Liver (tissue), 9 donors: Measurements from ENCODE around the gene UBXN11. TPM values are rescaled to one million over a fixed set of nuclear protein-coding genes. Genes with fewer than 3 reads are reported as not detected.

Experiments used
- DNase-seq: peaks from one replicate; pipeline ENCODE4 v3.0.0-alpha.2; 2017; ENCODE audit warnings: low spot score
- H3K27ac ChIP-seq, 2 donors: one replicate each; pipeline ENCODE4 v1.7.0; 2013; ENCODE audit warnings: inconsistent platforms in 2 of 2, low read length in 2 of 2, control low read depth in 1 of 2, low read depth in 1 of 2, mild to moderate bottlenecking in 1 of 2
- H3K27me3 ChIP-seq, 4 donors: one replicate each; pipeline versions ENCODE4 v1.6.1 to v1.7.0; 2013; ENCODE audit warnings: low read length in 3 of 4, inconsistent platforms in 1 of 4, mild to moderate bottlenecking in 1 of 4, moderate library complexity in 1 of 4; ENCODE audit not compliant: control insufficient read depth in 4 of 4, insufficient read depth in 4 of 4
- H3K36me3 ChIP-seq, 4 donors: one replicate each; pipeline versions ENCODE4 v1.6.1 to v1.7.0; 2013; ENCODE audit warnings: low read length in 3 of 4, mild to moderate bottlenecking in 3 of 4, low read depth in 1 of 4, moderate library complexity in 1 of 4; ENCODE audit not compliant: control insufficient read depth in 4 of 4, insufficient read depth in 3 of 4
- H3K4me1 ChIP-seq, 4 donors: one replicate each; pipeline versions ENCODE4 v1.6.1 to v1.7.0; 2013; ENCODE audit warnings: low read length in 3 of 4, mild to moderate bottlenecking in 3 of 4, moderate library complexity in 1 of 4; ENCODE audit not compliant: control insufficient read depth in 4 of 4, insufficient read depth in 4 of 4
- H3K4me3 ChIP-seq, 3 donors: one replicate each; pipeline versions ENCODE4 v1.6.1 to v1.7.0; 2013; ENCODE audit warnings: low read length in 3 of 3, control low read depth in 1 of 3, low read depth in 1 of 3, mild to moderate bottlenecking in 1 of 3
- H3K9ac ChIP-seq, 2 donors: one replicate each; pipeline ENCODE4 v1.7.0; 2013; ENCODE audit warnings: low read length in 2 of 2, mild to moderate bottlenecking in 2 of 2, moderate library complexity in 2 of 2, control low read depth in 1 of 2, low read depth in 1 of 2
- H3K9me3 ChIP-seq, 4 donors: one replicate each; pipeline versions ENCODE4 v1.6.1 to v1.7.0; 2013; ENCODE audit warnings: low read length in 3 of 4; ENCODE audit not compliant: control insufficient read depth in 4 of 4
- ATF3 ChIP-seq: IDR thresholded peaks from 2 replicates; pipeline ENCODE4 v1.6.1; 2016; ENCODE audit warnings: antibody characterized with exemption
- CTCF ChIP-seq: fragments of 150-350 bp; IDR thresholded peaks from 2 replicates; pipeline ENCODE4 v1.5.1; 2017; ENCODE audit warnings: improper control_type of control experiment, low read depth, low read length; ENCODE audit not compliant: missing input control
- EGR1 ChIP-seq, 2 donors: IDR thresholded peaks; 2 replicates each; pipeline ENCODE4 v1.6.1; 2016 to 2018; ENCODE audit warnings: antibody characterized with exemption in 2 of 2, low read depth in 2 of 2
- FOXA1 ChIP-seq: IDR thresholded peaks from 2 replicates; pipeline ENCODE4 v1.6.1; 2016; ENCODE audit warnings: antibody characterized with exemption
- FOXA2 ChIP-seq: IDR thresholded peaks from 2 replicates; pipeline ENCODE4 v1.6.1; 2016; ENCODE audit warnings: antibody characterized with exemption
- GABPA ChIP-seq, 2 donors: IDR thresholded peaks in 1 of 2; conservative IDR thresholded peaks in 1 of 2; 2 replicates each; pipeline ENCODE4 v1.6.1; 2016; ENCODE audit warnings: antibody characterized with exemption in 2 of 2, mild to moderate bottlenecking in 1 of 2, moderate library complexity in 1 of 2
- HNF4A ChIP-seq, 2 donors: conservative IDR thresholded peaks; 2 replicates each; pipeline ENCODE4 v1.6.1; 2016; ENCODE audit warnings: antibody characterized with exemption in 2 of 2, mild to moderate bottlenecking in 2 of 2
- HNF4G ChIP-seq: IDR thresholded peaks from 2 replicates; pipeline ENCODE4 v1.6.1; 2016; ENCODE audit warnings: antibody characterized with exemption
- JUND ChIP-seq, 2 donors: IDR thresholded peaks; 2 replicates each; pipeline ENCODE4 v1.6.1; 2016; ENCODE audit warnings: antibody characterized with exemption in 2 of 2
- MAX ChIP-seq: IDR thresholded peaks from 2 replicates; pipeline ENCODE4 v1.6.1; 2016; ENCODE audit warnings: antibody characterized with exemption
- NR2F2 ChIP-seq: IDR thresholded peaks from 2 replicates; pipeline ENCODE4 v1.6.1; 2016; ENCODE audit warnings: antibody characterized with exemption
- RAD21 ChIP-seq, 2 donors: IDR thresholded peaks; 2 replicates each; pipeline ENCODE4 v1.6.1; 2016; ENCODE audit warnings: antibody characterized with exemption in 2 of 2, mild to moderate bottlenecking in 2 of 2
- REST ChIP-seq: IDR thresholded peaks from 2 replicates; pipeline ENCODE4 v1.6.1; 2016; ENCODE audit warnings: antibody characterized with exemption, mild to moderate bottlenecking
- RXRA ChIP-seq, 2 donors: IDR thresholded peaks; 2 replicates each; pipeline ENCODE4 v1.6.1; 2017 to 2018; ENCODE audit warnings: antibody characterized with exemption in 2 of 2, mild to moderate bottlenecking in 1 of 2
- SP1 ChIP-seq: IDR thresholded peaks from 2 replicates; pipeline ENCODE4 v1.6.1; 2018; ENCODE audit warnings: antibody characterized with exemption, mild to moderate bottlenecking
- TAF1 ChIP-seq: conservative IDR thresholded peaks from 2 replicates; pipeline ENCODE4 v1.6.1; 2016; ENCODE audit warnings: antibody characterized with exemption, mild to moderate bottlenecking
- YY1 ChIP-seq: IDR thresholded peaks from 2 replicates; pipeline ENCODE4 v1.6.1; 2016; ENCODE audit warnings: antibody characterized with exemption, mild to moderate bottlenecking
- ZBTB33 ChIP-seq: IDR thresholded peaks from 2 replicates; pipeline ENCODE4 v1.6.1; 2016; ENCODE audit warnings: antibody characterized with exemption
- WGBS: extraction: QIAGEN DNeasy Blood & Tissue Kit; methylation state at CpG from one replicate; pipeline ENCODE4 v1.1.7; 2013; 5-methylcytosine and 5-hydroxymethylcytosine counted together
- polyA plus RNA-seq, 2 donors: library from polyadenylated mRNA; stranded (reverse) in 1 of 2; unstranded in 1 of 2; fragments of 200-250 nt in 1 of 2; fragments of >200 nt in 1 of 2; fragmentation: Nextera tagmentation in 1 of 2; extraction: Ambion mirVana in 1 of 2; gene quantifications; one replicate each; pipeline versions ENCODE4 v1.2.1 to v1.2.3, GENCODE V29; 2013 to 2015
- total RNA-seq, 2 donors: library from RNA; depleted of rRNA; stranded (reverse); fragments of >200 nt; gene quantifications; one replicate each; pipeline ENCODE4 v1.2.3, GENCODE V29; 2014
- donor health status: healthy.
- donor health status: healthy.
- donor health status: healthy.
- donor health status: healthy.
- donor health status: healthy.

Gene UBXN11
- total and polyA plus RNA-seq, 4 donors: 3.0 to 9.5 (median 7.3) TPM

- Histone ChIP-seq H3K9me3 (no peaks in the 10 kb centered on the region), H3K27ac (no peak overlapping the region), H3K36me3 (no peaks in the 10 kb centered on the region), H3K4me1 (no peaks in the 10 kb centered on the region), H3K9ac (no peak overlapping the region), H3K27me3 (no peaks in the 10 kb centered on the region), H3K4me3 (no peak overlapping the region)
- peak; percentile 49 for DNase-seq
- TF ChIP-seq RAD21 (IDR thresholded peaks at IDR 0.05) (no peak), NR2F2 (no peak), JUND (IDR thresholded peaks at IDR 0.05) (no peak), REST (no peak), EGR1 (IDR thresholded peaks at IDR 0.05; ENCODE audit: low read depth in 2 of 2) (no peak), RXRA (IDR thresholded peaks at IDR 0.05) (no peak), ATF3 (no peak), HNF4A (conservative IDR thresholded peaks at IDR 0.05) (peak; percentile 63 to 69), HNF4G (peak; percentile 15), TAF1 (no peak), SP1 (peak; percentile 55)
- WGBS: 83% methylated on average over 9 of the region's 9 CpGs
Measured at GRCh38 chr1:26350701-26351589, 44.5 kb upstream of the UBXN11 start.

GRCh38 chr1:26350343-26350700, 43.9 kb upstream of the UBXN11 start:
- H3K4me1 ChIP-seq: no peaks in the 10 kb centered on the region
- no peak for DNase-seq
- H3K9ac ChIP-seq: no peak overlapping the region
- H3K9me3 ChIP-seq: no peaks in the 10 kb centered on the region
- no peaks in the 10 kb centered on the region for H3K36me3 ChIP-seq
- H3K4me3 ChIP-seq: no peak overlapping the region
- H3K27ac ChIP-seq: no peak overlapping the region
- TF ChIP-seq EGR1 (IDR thresholded peaks at IDR 0.05; ENCODE audit: low read depth in 2 of 2) (no peak), SP1 (no peak), NR2F2 (no peak), HNF4A (conservative IDR thresholded peaks at IDR 0.05) (no peak), MAX (no peak), YY1 (no peak), RXRA (IDR thresholded peaks at IDR 0.05) (no peak), REST (no peak), CTCF (no peak), FOXA2 (no peak), ATF3 (no peak), RAD21 (IDR thresholded peaks at IDR 0.05) (no peak), ZBTB33 (no peak), FOXA1 (no peak), HNF4G (no peak), TAF1 (no peak), JUND (IDR thresholded peaks at IDR 0.05) (no peak), GABPA (IDR thresholded peaks at IDR 0.05 in 1 of 2, conservative IDR thresholded peaks at IDR 0.05 in 1 of 2) (no peak)
- H3K27me3 ChIP-seq: no peaks in the 10 kb centered on the region
- 92% methylated on average over 2 of the region's 2 CpGs for WGBS
